NCI-H1092 treated with DMSO at 0.1 percent for 48 hours (cell line): Measurements from ENCODE around the gene UBE2Z.
"Not testable (repeated sequence)": the region's sequence is repeated elsewhere in the genome, so short reads cannot be mapped to it uniquely, and the experiment has no call there.

Experiments used
- DNase-seq: peaks from one replicate; lab custom pipeline; 2025; lab: John Stamatoyannopoulos, UW

UBE2Z gene

DNA sequence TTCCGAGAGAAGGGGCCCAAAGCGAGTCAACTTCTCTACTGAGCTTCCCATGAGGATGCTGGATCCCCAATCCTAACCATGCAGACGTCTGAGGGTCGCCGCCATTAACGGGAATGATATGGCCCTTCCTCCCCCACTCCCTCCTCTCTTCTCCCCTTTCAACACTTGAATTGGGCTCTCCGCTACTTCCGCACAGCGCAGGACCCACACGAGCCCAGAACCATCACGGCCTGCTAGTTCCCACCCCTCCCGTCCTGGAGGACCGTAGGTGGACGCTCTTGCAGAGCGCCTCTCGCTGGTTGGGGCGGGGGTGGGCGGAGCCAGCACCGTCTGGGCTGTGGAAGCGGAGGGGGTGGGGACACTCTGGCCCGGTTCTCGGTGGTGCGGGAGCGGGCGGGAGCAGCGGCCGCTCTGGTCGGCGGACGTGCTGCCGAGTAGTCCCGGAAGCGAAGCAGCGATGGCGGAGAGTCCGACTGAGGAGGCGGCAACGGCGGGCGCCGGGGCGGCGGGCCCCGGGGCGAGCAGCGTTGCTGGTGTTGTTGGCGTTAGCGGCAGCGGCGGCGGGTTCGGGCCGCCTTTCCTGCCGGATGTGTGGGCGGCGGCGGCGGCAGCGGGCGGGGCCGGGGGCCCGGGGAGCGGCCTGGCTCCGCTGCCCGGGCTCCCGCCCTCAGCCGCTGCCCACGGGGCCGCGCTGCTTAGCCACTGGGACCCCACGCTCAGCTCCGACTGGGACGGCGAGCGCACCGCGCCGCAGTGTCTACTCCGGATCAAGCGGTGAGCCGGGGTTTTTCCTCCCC, at the start of gene UBE2Z:
Gene UBE2Z, plus strand, starts transcription at position 361 of the 797 bp plus-strand sequence. Its CDS starts 97 bp downstream, at position 458.
- peak; percentile 92 for DNase-seq

GRCh38 chr17:48860034-48860433, 48.2 kb upstream of the UBE2Z start:
- DNase-seq = no peak

GRCh38 chr17:48860456-48860855, 47.8 kb upstream of the UBE2Z start:
- no peak for DNase-seq

DNA sequence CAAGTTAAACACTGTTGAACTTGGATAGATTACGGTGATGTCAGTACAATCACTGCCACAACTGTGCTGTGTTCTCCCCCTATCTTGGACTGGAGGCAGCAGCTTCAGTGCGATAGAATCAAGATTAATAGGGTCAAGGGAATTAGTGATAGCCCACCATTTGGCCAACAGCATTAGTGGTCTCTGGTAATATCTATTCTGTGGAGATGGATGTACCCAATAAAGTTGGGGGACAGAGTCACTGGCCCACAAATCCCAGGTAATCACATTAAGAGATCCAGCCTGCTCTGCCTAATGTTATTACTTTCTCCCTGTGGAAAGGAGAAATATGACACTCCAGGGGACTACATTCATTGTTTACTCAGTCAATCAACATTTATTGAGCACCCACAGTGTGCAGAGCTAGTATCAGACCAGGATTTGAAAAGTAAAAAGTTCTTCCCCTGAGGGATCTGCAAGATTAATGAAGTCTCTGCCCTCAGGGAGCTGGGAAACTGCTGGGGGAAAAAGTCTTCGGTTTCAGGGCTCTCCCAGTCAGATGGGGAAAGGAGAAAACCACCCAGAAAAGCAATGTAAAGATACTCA, 39.2 kb upstream of the UBE2Z start:
- DNase-seq = no peak

DNA sequence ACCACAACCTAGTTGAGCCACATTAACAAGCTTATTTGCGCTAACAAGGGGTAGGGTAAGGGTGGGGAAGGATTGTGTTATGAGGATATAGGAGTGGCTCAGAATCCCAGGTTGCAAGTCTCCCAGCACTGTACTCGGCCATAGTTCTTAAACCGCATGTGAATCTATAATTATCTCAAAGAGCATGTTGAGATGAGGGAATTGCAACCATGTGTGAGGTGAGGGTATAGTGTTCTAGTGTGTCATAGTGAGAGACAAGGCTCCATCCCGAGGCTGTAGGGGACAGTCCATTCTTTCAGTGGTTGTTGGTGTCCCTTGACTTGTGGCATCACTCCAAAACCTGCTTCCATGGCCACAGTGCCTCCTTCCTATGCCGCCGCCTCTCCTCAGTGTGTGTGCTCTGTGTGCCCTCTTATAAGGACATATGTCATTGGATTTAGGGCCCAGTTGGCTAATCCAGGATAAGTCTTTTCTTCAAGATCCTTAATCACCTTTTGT, 38.3 kb upstream of the UBE2Z start:
- DNase-seq = no peak

DNA sequence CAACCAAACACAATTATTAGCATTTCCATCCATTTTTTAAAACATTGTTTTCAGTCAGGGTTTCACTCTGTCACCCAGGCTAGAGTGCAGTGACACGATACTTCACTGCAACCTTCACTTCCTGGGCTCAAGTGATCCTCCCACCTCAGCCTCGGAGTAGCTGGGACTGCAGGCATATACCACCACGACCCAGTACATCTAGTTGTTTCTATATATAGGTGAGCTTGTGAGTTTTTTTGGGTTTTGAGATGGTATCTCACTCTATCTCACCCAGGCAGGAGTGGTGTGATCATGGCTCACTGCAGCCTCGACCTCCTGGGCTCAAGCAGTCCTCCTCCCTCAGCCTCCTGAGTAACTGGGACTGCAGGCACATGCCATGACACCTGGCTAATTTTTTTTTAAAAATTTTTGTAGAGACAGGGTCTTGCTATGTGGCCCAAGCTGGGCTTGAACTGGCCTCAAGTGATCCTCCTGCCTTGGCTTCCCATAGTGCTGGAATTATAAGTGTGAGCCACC, 37.1 kb upstream of the UBE2Z start:
- no peak for DNase-seq

DNA sequence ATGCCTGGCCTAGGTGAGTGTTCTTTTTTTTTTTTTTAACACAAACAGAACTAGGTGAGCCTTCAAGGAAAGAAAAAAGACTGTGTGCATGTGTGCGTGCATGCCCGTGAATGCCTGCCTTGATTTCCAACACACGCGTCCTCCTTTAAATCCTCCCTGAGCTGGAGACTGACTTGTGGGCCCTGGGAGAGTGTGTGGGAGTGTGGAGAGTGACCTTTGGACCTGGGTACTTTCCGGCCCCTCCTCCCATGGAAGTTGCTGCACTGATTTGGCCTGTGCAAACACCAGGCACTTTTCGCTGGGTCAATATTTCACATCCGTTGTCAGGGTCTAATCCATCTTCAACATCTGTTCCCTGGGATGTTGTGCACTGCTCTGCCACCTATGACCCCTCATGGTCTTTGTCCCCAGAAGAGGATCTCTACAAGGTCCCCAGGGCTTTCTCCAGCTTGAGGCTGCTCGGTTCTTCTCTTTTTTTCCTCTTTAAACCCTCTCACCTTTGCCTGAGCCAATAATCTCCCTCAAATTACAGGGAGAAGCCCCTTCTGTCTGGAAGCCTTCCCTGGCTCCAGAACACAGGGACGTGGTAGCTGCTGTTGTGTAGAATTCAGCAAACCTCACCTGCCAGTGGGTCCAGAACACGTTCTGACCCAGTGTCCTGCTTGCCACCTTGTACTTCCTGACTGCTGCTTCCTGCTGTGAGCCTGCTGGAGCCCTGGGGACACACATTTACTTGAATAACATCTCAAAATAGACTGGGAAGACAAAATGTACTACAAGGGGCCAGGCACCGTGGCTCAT, 36.5 kb upstream of the UBE2Z start:
- no peak for DNase-seq

DNA sequence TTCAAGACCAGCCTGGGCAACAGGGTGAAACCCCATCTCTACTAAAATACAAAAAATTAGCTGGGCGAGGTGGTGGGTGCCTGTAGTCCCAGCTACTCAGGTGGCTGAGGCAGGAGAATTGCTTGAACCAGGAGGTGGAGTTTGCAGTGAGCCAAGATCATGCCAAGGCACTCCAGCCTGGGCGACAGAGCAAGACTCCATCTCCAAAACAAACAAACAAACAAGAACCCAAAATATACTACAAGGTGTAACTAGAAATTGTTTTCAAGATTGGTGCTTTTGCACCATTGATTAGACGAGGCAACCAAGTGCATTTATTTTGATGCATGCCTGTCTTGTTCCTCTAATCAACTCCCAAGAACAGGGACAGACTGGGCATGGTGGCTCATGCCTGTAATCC, 35.8 kb upstream of the UBE2Z start:
- DNase-seq = not testable (repeated sequence)

DNA sequence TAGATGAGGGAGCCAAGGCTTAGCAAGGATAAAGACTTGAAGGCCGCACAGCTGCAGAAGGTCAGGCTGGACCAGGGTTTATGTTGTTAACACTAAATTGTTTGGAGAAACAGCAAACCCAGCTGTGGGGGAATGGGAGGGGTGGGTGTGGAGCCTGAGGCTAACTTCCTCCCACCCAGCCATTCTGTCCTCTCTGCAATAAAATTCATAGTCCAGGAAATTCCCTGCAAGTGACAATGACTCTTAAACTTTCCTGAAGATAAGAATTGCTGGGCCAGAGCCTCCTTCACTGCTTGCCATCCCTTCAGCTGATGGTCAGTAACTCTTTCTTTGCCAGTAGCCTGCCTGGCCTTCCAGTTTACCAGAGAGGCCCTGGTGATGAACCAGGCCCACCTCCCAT, 35.0 kb upstream of the UBE2Z start:
- DNase-seq = no peak

GRCh38 chr17:48873696-48874443, 34.3 kb upstream of the UBE2Z start:
- DNase-seq = no peak

DNA sequence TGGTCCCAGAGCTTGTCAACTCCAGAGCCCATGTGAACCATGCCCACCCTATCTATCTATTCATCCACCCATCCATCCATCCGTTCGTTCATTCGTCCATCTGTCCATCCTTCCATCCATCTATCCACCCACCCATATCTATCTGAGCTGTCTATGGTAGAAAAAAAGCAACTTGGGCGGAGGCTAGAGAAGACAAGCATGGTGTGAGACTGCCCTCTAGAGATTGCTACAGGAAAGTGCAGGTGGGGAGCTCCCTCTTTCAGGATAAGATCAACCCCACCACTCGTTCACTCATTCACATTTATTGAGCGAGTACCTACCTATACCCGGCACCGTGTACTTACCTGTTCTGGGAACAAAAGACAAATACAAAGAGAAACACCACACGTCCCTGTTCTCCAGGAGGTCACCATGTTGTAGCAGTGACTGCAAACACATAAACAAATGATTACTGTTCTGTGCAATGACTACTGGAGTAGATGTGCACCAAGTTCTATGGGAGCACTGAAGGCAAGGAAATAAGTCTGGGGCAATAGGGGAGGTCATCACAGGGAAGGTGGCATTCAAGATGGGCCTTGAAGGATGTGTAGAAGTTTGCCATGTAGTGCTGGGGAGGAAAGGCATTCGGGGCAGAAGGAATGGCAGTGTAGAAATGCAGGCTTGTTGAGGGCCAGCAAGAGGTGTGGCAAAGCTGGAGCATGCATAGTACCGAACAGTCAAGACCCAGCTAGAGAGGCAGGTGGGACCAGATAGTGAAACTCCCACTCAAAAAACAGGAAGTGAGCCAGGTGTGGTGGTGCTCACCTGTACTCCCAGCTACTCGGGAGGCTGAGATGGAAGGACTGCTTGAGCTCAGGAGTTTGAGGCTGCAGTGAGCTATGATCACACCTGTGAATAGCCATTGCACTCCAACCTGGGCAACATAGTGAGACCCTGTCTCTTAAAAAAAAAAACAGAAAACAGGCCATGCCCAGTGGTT, 29.0 kb upstream of the UBE2Z start:
- DNase-seq = peak; percentile 67

GRCh38 chr17:48882272-48882671, 25.9 kb upstream of the UBE2Z start:
- DNase-seq = no peak

- DNase-seq = no peak
These were observed 25.0 kb upstream of the UBE2Z start for GRCh38 chr17:48883171-48883570.

DNA sequence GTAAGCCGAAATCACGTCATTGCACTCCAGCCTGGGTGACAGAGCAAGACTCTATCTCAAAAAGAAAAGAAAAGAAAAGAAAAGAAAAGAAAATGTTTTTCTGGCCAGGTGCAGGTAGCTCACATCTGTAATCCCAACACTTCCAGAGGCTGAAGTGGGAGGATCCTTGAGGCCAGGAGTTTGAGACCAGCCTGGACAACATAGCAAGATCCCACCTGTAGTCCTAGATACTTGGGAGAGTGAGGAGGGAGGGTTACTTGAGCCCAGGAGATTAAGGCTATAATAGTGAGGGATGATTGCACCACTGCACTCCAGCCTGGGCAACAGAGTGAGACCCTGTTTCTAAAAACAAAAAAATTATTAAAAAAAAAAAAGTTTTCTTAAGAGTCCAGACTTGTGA, 18.1 kb upstream of the UBE2Z start:
- DNase-seq = no peak

- DNase-seq = peak; percentile 45
These were observed 15.1 kb upstream of the UBE2Z start for GRCh38 chr17:48892940-48893645.

- no peak for DNase-seq
These were observed 14.3 kb upstream of the UBE2Z start for GRCh38 chr17:48893646-48894508.

- no peak for DNase-seq
These were observed 13.3 kb upstream of the UBE2Z start for GRCh38 chr17:48894886-48895285.

GRCh38 chr17:48901241-48901640, 7.0 kb upstream of the UBE2Z start:
- DNase-seq = no peak

DNA sequence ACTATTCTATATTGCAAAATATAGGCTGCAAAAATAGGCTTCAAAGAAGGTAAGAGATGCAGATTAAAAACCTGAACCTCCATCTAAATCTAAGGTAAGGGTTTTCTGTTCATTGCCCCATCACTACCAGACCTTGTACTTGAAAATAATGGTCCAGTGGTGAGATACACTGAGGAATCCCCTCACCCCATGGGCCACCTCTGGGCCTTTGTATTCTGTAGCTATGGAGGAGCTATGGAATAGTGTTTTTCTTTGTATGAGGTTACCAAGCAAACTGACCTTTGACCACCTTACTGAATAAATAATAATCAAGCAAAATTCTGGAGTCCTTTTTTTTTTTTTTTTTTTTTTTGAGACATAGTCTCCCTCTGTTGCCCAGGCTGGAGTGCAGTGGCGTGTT, 4.8 kb upstream of the UBE2Z start:
- DNase-seq = no peak
